HT1080 (cell line): ENCODE data around the gene GBP4. TPM values are rescaled to one million over a fixed set of nuclear protein-coding genes. Genes with fewer than 3 reads are reported as not detected.

Experiments
- DNase-seq: peaks from one replicate; pipeline ENCODE4 v3.0.0-alpha.2; 2015; ENCODE audit warnings: low read depth
- total RNA-seq: library from RNA; depleted of rRNA; stranded (reverse); fragments of >200 nt; shearing (Covaris generic); gene quantifications from 2 replicates; pipeline ENCODE4 v1.2.3, GENCODE V29; 2014; rRNA removed

Gene GBP4
- total RNA-seq, 1 experiment from 2014 or later: 0.02 TPM

- DNase-seq: no peak
Observed at GRCh38 chr1:89171067-89171438, 27.7 kb downstream of the GBP4 start.

- no peak for DNase-seq
Observed at GRCh38 chr1:89170170-89171066, 28.3 kb downstream of the GBP4 start.

GRCh38 chr1:89169166-89169565 lies 29.6 kb downstream of the GBP4 start:
- no peak for DNase-seq

GRCh38 chr1:89167590-89168230 lies 31.0 kb downstream of the GBP4 start:
- DNase-seq: no peak

GRCh38 chr1:89166705-89167104 lies 32.0 kb downstream of the GBP4 start:
- DNase-seq: no peak

GRCh38 chr1:89165811-89166210 lies 32.9 kb downstream of the GBP4 start:
- no peak for DNase-seq

- DNase-seq: no peak
Observed at GRCh38 chr1:89151047-89151446, 47.7 kb downstream of the GBP4 start.

- no peak for DNase-seq
Observed at GRCh38 chr1:89149976-89150375, 48.8 kb downstream of the GBP4 start.

- DNase-seq: peak; percentile 47
Observed at GRCh38 chr1:89149229-89149628, 49.5 kb downstream of the GBP4 start.

- DNase-seq: no peak
Observed at GRCh38 chr1:89147678-89148658, 50.8 kb downstream of the GBP4 start.

- DNase-seq: no peak
Observed at GRCh38 chr1:89146721-89147120, 52.0 kb downstream of the GBP4 start.

GRCh38 chr1:89143484-89143883 lies 55.3 kb downstream of the GBP4 start:
- no peak for DNase-seq

GRCh38 chr1:89142160-89142559 lies 56.6 kb downstream of the GBP4 start:
- DNase-seq: no peak

GRCh38 chr1:89133747-89134146 lies 65.0 kb downstream of the GBP4 start:
- no peak for DNase-seq

Other genes starting within 250 kb of the GBP4 start
- gene KYAT3, start 206.3 kb downstream of the GBP4 start, total RNA-seq: 9.6 and 13.3 TPM in 2 replicates
- gene RBMXL1, start 206.3 kb downstream of the GBP4 start, total RNA-seq: 8.9 and 12.0 TPM in 2 replicates
- 20.0 and 21.8 TPM in 2 replicates for gene GBP3, start 176.1 kb downstream of the GBP4 start, total RNA-seq
- 12.9 and 17.0 TPM in 2 replicates for gene GBP1, start 133.7 kb downstream of the GBP4 start, total RNA-seq
- gene GBP2, start 72.8 kb downstream of the GBP4 start, total RNA-seq: 2.8 and 3.7 TPM in 2 replicates
- gene GBP7, start 22.9 kb downstream of the GBP4 start, total RNA-seq: not detected in 2 replicates
- gene GBP5, start 73.9 kb upstream of the GBP4 start, total RNA-seq: 0.13 and 0.18 TPM in 2 replicates
- gene GBP6, start 165.1 kb upstream of the GBP4 start, total RNA-seq: not detected in 2 replicates